HUES6 (cell line): Measurements from ENCODE around the gene WTAP.
"Not testable (repeated sequence)": the region's sequence is repeated elsewhere in the genome, so short reads cannot be mapped to it uniquely, and the experiment has no call there.

Experiments
- H3K27ac ChIP-seq: 2 replicates; pipeline ENCODE4 v1.7.0; 2013; ENCODE audit warnings: low read depth, mild to moderate bottlenecking, low read length, inconsistent platforms
- H3K27me3 ChIP-seq: 2 replicates; pipeline ENCODE4 v1.6.1; 2013; ENCODE audit warnings: low read length; ENCODE audit not compliant: control insufficient read depth, insufficient read depth
- H3K36me3 ChIP-seq: 2 replicates; pipeline ENCODE4 v1.6.1; 2013; ENCODE audit warnings: low read length; ENCODE audit not compliant: control insufficient read depth, insufficient read depth
- H3K4me1 ChIP-seq: 2 replicates; pipeline ENCODE4 v1.6.1; 2013; ENCODE audit warnings: low read length; ENCODE audit not compliant: control insufficient read depth, insufficient read depth
- H3K4me3 ChIP-seq: 2 replicates; pipeline ENCODE4 v1.5.1; 2013; ENCODE audit warnings: low read depth, low read length
- H3K9ac ChIP-seq: one replicate; pipeline ENCODE4 v1.6.1; 2013; ENCODE audit warnings: mild to moderate bottlenecking, low read length
- H3K9me3 ChIP-seq: 2 replicates; pipeline ENCODE4 v1.6.1; 2013; ENCODE audit warnings: low read depth, low read length; ENCODE audit not compliant: control insufficient read depth, insufficient read depth

The WTAP gene

DNA sequence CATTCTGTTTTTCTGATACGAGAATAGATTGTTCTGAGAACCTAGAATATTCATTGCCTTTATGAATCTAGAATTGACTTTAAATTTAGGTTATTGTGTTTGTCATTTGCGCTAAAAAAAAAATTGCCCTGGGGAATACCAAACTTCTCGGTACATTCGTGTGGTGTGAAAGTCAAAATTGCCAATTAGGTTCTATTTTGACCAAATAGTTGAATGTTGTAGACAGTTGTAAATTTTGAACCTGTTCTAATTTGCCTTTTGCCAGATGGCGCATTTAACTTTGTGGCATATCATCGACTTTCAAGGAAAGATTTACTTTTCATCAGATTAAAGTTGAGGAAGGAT is 3.0 kb downstream of the WTAP start:
- Histone ChIP-seq H3K9me3 (no peaks in the 10 kb centered on the region), H3K9ac (no peak overlapping the region), H3K27ac (no peak overlapping the region), H3K27me3 (no peaks in the 10 kb centered on the region), H3K36me3 (peaks cover 5% of the 10 kb centered on the region; the same call in 1 of the 2 replicates), H3K4me3 (no peak overlapping the region), H3K4me1 (no peaks in the 10 kb centered on the region)

DNA sequence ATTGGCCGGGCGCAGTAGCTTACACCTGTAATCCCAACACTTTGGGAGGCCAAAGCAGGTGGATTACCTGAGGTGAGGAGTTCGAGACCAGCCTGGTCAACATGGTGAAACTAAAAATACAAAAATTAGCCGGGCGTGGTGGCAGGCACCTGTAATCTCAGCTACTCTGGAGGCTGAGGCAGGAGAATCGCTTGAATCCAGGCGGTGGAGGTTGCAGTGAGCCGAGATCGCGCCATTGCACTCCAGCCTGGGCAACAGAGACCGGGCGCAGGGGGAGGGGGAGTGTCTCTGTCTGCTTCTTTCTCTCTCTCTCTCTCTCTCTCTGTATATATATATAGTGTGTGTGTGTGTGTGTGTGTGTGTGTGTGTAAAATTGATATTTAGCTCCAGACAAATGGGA is 5.2 kb downstream of the WTAP start:
- not testable (repeated sequence) for H3K4me3 ChIP-seq, H3K9ac ChIP-seq, H3K27me3 ChIP-seq, H3K4me1 ChIP-seq, H3K9me3 ChIP-seq, H3K27ac ChIP-seq
- H3K36me3 ChIP-seq = peaks cover 15% of the 10 kb centered on the region

DNA sequence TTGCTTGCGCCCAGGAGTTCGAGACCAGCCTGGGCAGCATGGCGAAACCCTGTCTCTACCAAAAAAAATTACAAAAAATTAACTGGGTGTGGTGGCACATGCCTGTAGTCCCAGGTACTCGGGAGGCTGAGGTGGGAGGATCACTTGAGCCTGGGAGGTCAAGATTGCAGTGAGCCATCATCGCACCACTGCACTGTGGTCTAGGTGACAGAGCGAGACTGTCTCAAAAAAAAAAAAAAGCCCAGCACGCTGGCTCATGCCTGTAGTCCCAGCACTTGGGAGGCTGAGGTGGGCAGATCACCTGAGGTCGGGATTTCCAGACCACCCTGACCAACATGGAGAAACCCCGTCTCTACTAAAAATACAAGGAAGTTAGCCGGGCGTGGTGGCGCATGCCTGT is 6.1 kb downstream of the WTAP start:
- not testable (repeated sequence) for H3K4me1 ChIP-seq, H3K27ac ChIP-seq, H3K4me3 ChIP-seq, H3K9me3 ChIP-seq, H3K27me3 ChIP-seq, H3K9ac ChIP-seq
- H3K36me3 ChIP-seq = peaks cover 23% of the 10 kb centered on the region

DNA sequence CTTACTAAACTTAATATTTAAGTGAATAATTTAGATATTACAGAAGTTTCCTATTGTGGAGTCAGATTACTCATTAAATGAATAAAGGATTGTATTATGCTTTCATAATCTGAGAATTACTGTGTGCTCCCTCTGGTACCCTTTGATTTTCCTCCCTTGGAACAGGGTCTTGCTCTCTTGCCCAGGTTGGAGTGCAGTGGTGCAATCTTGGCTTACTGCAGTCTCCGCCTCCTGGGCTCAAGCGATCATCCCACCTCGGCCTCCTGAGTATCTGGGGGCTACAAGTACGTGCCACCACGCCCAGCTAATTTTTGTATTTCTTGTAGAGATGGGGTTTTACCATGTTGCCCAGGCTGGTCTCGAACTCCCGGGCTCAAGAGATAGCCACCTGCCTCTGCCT is 9.6 kb downstream of the WTAP start:
- Histone ChIP-seq H3K4me1 (no peaks in the 10 kb centered on the region), H3K27ac (no peak overlapping the region), H3K4me3 (no peak overlapping the region), H3K27me3 (no peaks in the 10 kb centered on the region), H3K9ac (no peak overlapping the region), H3K36me3 (peaks cover 54% of the 10 kb centered on the region), H3K9me3 (no peaks in the 10 kb centered on the region)

DNA sequence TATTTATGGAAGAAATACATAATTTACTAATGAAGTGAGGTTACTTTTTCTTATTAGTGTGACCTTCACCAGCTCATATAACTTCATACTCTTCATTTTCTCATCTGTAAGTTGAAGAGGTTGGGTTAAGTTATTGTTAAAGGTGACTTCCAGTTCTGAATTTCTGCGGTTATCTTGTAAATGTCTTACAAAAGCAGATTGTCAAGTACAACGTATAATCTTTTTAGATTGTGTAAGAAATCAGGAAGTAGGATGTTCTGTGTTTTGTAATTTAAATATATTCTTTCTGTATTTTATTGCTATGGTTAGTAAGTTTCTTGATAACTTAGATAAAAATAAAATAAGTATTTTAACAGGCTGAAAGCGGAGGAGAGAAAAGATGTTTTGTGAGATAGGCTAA is 12.0 kb downstream of the WTAP start:
- H3K27ac ChIP-seq = no peak overlapping the region
- H3K27me3 ChIP-seq = no peaks in the 10 kb centered on the region
- H3K9ac ChIP-seq = no peak overlapping the region
- no peaks in the 10 kb centered on the region for H3K4me1 ChIP-seq
- no peak overlapping the region for H3K4me3 ChIP-seq
- H3K9me3 ChIP-seq = no peaks in the 10 kb centered on the region
- peaks cover 78% of the 10 kb centered on the region for H3K36me3 ChIP-seq

DNA sequence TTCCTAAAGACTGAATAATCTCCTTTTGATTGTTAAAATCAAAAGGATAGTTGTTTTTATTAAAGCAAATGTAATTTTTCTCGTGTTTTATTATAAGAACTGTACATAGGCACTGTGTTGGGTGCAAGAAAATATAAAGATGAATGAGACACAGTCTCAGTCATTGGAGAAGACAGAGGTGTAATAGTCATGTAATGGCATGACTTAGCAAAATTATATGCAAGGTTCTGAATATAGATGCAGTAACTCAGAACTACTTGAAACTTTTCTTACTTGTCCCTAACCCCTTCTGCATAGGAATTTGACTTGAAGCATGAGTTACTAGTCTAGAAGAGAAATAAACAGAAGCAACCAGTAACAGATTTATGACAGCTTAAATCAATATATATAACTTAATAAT is 14.9 kb downstream of the WTAP start:
- Histone ChIP-seq H3K27ac (no peak overlapping the region), H3K27me3 (no peaks in the 10 kb centered on the region), H3K9ac (no peak overlapping the region), H3K36me3 (peaks cover 98% of the 10 kb centered on the region), H3K4me3 (no peak overlapping the region), H3K4me1 (no peaks in the 10 kb centered on the region), H3K9me3 (no peaks in the 10 kb centered on the region)

DNA sequence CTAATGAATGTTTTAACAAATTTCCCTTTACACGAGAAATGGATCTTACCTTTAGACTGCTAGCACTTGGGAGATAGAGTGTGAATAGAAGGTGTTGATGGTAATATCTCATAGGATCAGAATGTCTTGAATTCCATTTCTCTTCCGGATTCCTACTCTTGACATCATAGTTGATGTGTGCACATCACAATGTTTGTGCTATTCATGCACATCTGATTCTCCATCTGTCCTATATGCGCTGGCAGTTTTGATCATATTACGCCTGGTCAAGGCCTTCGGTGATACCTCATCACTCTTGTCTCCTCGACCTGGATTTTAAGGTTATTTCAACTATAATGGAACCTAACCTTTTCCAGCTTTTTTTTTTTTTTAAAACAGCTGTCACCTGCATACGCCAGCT is 17.8 kb downstream of the WTAP start:
- no peak overlapping the region for H3K27ac ChIP-seq
- no peaks in the 10 kb centered on the region for H3K9me3 ChIP-seq
- no peaks in the 10 kb centered on the region for H3K27me3 ChIP-seq
- H3K36me3 ChIP-seq = peaks cover 100% of the 10 kb centered on the region
- no peak overlapping the region for H3K9ac ChIP-seq
- no peaks in the 10 kb centered on the region for H3K4me1 ChIP-seq
- H3K4me3 ChIP-seq = no peak overlapping the region

DNA sequence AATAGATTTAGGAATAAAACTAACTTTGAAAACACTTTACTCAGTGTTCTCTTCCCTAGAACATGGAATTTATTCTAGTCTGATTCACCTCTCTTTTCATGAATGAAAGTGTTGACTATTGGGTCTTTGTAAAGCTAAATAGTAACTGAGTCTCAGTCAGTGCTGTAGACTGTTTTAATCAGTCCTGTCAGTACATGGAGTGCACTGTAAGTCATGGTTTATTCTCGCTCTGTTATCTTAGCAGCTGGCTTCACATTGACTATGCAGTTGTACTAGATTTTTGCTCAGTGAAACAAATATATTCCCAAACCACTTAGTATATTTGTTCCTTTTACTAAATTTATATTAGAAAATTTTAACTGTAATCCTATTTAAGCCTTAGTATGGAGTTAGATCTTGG is 19.5 kb downstream of the WTAP start:
- Histone ChIP-seq H3K9ac (no peak overlapping the region), H3K4me3 (no peak overlapping the region), H3K27ac (no peak overlapping the region), H3K36me3 (peaks cover 100% of the 10 kb centered on the region), H3K4me1 (no peaks in the 10 kb centered on the region), H3K9me3 (no peaks in the 10 kb centered on the region), H3K27me3 (no peaks in the 10 kb centered on the region)

DNA sequence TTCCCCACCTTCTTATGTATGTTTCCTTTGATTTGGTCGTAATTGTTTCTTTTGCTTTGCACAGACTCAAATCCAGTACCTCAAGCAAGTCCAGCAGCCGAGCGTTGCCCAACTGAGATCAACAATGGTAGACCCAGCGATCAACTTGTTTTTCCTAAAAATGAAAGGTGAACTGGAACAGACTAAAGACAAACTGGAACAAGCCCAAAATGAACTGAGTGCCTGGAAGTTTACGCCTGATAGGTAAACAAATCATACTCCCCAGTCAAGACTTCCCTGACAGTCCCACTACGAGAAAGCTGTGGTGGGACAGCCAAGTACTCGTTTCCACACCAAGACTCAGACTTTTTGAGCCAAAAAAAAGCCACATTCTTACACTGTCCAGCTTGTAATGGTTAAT is 20.8 kb downstream of the WTAP start:
- not testable (repeated sequence) for H3K9ac ChIP-seq, H3K4me1 ChIP-seq, H3K4me3 ChIP-seq, H3K9me3 ChIP-seq, H3K27ac ChIP-seq, H3K27me3 ChIP-seq
- peaks cover 100% of the 10 kb centered on the region for H3K36me3 ChIP-seq

DNA sequence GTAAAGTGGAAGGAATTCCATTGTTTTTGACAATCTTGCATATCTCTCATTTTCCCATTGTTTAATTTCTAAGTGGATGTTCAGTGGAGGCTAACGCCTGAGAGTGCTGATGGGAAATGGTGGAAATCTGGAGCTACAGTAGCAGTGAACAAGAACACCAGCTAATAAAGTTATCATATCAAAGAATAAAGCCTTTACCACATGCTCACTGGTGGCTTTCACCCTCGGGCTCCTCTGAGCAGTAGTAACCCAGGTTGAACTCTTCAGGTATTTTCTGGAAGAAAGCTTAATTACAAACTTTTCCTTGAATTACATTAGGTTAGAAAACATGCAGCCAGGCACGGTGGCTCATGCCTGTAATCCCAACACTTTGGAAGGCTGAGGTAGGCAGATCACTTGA is 24.1 kb downstream of the WTAP start:
- Histone ChIP-seq H3K4me1 (no peaks in the 10 kb centered on the region), H3K27ac (no peak overlapping the region), H3K9ac (no peak overlapping the region), H3K4me3 (no peak overlapping the region), H3K27me3 (no peaks in the 10 kb centered on the region), H3K36me3 (peaks cover 99% of the 10 kb centered on the region), H3K9me3 (no peaks in the 10 kb centered on the region)

DNA sequence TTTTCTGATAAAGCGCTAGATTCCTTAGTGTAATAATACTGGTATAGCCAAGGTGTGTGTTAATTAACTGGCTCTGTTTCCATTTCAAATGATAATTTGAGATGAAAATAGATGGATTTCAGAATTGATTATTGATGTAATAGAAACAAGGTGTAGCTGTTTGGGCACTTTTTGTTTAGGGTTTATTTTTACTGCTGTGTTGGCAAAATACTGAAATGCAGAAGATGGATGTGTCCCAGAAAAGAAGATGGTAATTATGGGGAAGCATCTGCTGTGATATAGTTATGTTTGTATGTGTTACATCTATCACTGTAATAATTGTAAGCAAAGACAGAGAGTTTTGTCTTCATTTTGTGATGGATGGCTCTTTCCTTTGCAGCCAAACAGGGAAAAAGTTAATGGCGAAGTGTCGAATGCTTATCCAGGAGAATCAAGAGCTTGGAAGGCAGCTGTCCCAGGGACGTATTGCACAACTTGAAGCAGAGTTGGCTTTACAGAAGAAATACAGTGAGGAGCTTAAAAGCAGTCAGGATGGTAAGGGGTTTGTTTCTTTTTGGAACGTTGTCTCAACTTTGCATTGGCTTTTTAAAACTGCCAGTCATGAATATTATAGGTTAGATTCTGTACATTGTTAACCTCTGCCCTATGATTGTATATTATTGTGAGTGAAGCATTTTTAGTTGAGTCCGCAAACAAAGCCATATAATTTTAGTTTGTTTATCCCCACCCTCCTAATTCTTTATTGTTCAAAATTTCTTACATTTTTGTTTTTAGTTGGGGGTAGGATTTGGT is 26.0 kb downstream of the WTAP start:
- Histone ChIP-seq H3K27me3 (no peaks in the 10 kb centered on the region), H3K4me3 (no peak overlapping the region), H3K36me3 (peaks cover 98% of the 10 kb centered on the region), H3K9ac (no peak overlapping the region), H3K27ac (no peak overlapping the region), H3K4me1 (no peaks in the 10 kb centered on the region; the same call in 1 of the 2 replicates), H3K9me3 (no peaks in the 10 kb centered on the region)

DNA sequence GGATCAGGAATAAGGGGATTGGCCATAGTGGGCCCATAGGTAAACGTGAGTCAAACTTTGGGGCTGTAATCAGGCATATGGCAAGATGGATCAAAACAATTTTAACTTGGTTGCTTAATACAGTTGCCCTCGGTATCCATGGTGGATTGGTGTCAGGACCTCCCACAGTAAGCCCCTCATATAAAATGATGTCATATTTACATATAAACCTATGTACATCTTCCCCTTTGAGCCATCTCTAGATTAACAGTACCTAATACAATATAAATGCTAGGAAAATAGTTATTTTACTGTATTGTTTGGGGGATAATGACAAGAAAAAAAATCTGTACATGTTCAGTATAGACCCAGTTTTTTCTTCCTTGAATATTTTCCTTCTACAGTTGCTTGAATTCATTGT is 27.1 kb downstream of the WTAP start:
- Histone ChIP-seq H3K9ac (no peak overlapping the region), H3K9me3 (no peaks in the 10 kb centered on the region), H3K4me3 (no peak overlapping the region), H3K27ac (no peak overlapping the region), H3K27me3 (no peaks in the 10 kb centered on the region), H3K4me1 (no peaks in the 10 kb centered on the region; the same call in 1 of the 2 replicates), H3K36me3 (peaks cover 92% of the 10 kb centered on the region)
